ENCODE results near the gene TOX3. TPM values are rescaled to one million over a fixed set of nuclear protein-coding genes. Genes with fewer than 3 reads are reported as not detected.

The TOX3 gene
- total and polyA plus RNA-seq, 2 of the 8 experiments (the other 6 are each of a cell fraction or from before 2014, with no cell fraction given) = 16.7 to 31.2 TPM

DNA sequence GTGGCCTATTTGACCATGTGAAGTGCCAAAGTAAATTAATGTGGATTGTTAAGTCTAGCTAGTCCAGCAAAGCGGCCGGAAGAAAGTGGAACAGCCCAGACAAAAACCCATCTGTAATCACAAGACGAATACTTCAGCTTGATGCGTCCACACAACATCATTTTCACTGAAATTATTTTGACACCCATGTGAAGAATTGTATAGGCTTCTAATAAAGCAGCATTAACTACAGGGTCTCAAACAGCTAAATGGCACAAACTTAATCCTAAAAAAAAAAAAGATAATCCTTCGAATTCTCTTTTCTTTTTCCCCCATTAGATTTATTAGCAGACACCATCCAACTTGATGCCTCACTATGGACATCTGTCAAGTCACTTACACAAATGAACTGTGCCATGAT is 73.8 kb downstream of the TOX3 start (continued):
- TF ChIP-seq, protein P1, sequence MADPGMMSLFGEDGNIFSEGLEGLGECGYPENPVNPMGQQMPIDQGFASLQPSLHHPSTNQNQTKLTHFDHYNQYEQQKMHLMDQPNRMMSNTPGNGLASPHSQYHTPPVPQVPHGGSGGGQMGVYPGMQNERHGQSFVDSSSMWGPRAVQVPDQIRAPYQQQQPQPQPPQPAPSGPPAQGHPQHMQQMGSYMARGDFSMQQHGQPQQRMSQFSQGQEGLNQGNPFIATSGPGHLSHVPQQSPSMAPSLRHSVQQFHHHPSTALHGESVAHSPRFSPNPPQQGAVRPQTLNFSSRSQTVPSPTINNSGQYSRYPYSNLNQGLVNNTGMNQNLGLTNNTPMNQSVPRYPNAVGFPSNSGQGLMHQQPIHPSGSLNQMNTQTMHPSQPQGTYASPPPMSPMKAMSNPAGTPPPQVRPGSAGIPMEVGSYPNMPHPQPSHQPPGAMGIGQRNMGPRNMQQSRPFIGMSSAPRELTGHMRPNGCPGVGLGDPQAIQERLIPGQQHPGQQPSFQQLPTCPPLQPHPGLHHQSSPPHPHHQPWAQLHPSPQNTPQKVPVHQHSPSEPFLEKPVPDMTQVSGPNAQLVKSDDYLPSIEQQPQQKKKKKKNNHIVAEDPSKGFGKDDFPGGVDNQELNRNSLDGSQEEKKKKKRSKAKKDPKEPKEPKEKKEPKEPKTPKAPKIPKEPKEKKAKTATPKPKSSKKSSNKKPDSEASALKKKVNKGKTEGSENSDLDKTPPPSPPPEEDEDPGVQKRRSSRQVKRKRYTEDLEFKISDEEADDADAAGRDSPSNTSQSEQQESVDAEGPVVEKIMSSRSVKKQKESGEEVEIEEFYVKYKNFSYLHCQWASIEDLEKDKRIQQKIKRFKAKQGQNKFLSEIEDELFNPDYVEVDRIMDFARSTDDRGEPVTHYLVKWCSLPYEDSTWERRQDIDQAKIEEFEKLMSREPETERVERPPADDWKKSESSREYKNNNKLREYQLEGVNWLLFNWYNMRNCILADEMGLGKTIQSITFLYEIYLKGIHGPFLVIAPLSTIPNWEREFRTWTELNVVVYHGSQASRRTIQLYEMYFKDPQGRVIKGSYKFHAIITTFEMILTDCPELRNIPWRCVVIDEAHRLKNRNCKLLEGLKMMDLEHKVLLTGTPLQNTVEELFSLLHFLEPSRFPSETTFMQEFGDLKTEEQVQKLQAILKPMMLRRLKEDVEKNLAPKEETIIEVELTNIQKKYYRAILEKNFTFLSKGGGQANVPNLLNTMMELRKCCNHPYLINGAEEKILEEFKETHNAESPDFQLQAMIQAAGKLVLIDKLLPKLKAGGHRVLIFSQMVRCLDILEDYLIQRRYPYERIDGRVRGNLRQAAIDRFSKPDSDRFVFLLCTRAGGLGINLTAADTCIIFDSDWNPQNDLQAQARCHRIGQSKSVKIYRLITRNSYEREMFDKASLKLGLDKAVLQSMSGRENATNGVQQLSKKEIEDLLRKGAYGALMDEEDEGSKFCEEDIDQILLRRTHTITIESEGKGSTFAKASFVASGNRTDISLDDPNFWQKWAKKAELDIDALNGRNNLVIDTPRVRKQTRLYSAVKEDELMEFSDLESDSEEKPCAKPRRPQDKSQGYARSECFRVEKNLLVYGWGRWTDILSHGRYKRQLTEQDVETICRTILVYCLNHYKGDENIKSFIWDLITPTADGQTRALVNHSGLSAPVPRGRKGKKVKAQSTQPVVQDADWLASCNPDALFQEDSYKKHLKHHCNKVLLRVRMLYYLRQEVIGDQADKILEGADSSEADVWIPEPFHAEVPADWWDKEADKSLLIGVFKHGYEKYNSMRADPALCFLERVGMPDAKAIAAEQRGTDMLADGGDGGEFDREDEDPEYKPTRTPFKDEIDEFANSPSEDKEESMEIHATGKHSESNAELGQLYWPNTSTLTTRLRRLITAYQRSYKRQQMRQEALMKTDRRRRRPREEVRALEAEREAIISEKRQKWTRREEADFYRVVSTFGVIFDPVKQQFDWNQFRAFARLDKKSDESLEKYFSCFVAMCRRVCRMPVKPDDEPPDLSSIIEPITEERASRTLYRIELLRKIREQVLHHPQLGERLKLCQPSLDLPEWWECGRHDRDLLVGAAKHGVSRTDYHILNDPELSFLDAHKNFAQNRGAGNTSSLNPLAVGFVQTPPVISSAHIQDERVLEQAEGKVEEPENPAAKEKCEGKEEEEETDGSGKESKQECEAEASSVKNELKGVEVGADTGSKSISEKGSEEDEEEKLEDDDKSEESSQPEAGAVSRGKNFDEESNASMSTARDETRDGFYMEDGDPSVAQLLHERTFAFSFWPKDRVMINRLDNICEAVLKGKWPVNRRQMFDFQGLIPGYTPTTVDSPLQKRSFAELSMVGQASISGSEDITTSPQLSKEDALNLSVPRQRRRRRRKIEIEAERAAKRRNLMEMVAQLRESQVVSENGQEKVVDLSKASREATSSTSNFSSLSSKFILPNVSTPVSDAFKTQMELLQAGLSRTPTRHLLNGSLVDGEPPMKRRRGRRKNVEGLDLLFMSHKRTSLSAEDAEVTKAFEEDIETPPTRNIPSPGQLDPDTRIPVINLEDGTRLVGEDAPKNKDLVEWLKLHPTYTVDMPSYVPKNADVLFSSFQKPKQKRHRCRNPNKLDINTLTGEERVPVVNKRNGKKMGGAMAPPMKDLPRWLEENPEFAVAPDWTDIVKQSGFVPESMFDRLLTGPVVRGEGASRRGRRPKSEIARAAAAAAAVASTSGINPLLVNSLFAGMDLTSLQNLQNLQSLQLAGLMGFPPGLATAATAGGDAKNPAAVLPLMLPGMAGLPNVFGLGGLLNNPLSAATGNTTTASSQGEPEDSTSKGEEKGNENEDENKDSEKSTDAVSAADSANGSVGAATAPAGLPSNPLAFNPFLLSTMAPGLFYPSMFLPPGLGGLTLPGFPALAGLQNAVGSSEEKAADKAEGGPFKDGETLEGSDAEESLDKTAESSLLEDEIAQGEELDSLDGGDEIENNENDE (IDR thresholded peaks at IDR 0.05; ENCODE audit: insufficient replicate concordance, low read length) = no peak
- TF ChIP-seq CHD2 (IDR thresholded peaks at IDR 0.05; ENCODE audit: low read length) = no peak
- TF ChIP-seq KDM1A (IDR thresholded peaks at IDR 0.05; ENCODE audit: borderline replicate concordance, low read length) = no peak

Data from H1 (cell line).